Endothelial cell of umbilical vein (primary cell): ENCODE measurements around the gene VPS52. TPM values are rescaled to one million over a fixed set of nuclear protein-coding genes. Genes with fewer than 3 reads are reported as not detected.
A peak's percentile ranks its signal among the peaks of the same experiment; 100 is the strongest.
"Not testable (repeated sequence)": the region's sequence is repeated elsewhere in the genome, so short reads cannot be mapped to it uniquely, and the experiment has no call there.

Source experiments
- BruUV-seq: library from RNA; stranded (reverse); fragments of 400-500 nt; replicated peaks from 2 replicates; lab custom pipeline; 2021; lab: Mats Ljungman, UMichigan
- CTCF ChIA-PET: fragments of 300-600, 350-600 bp; sonication (Branson Sonifier 250); formaldehyde crosslinking; loops from one replicate; lab custom pipeline; 2021; ENCODE audit warnings: antibody characterized with exemption, inconsistent platforms; lab: Charles Lee
- POLR2A ChIA-PET: fragments of 300-600, 350-600 bp; sonication (Branson Sonifier 250); formaldehyde crosslinking; loops from one replicate; lab custom pipeline; 2021; ENCODE audit warnings: antibody characterized with exemption, inconsistent platforms; lab: Charles Lee
- DNase-seq: peaks from one replicate; pipeline ENCODE4 v3.0.0-alpha.2; 2011; ENCODE audit warnings: low read depth, low spot score
- FAIRE-seq: peaks from 2 replicates; lab custom pipeline; 2011; peaks lifted over from hg19 to GRCh38; lab: Jason Lieb, UNC
- H2AFZ ChIP-seq: 2 replicates; pipeline ENCODE4 v1.6.0; 2012; ENCODE audit warnings: low read depth, low read length, control low read depth, inconsistent platforms
- H3K27ac ChIP-seq: 2 replicates; pipeline ENCODE4 v1.5.1; 2011; ENCODE audit warnings: low read depth, mild to moderate bottlenecking, control low read depth, low read length, moderate library complexity; ENCODE audit not compliant: insufficient read depth
- H3K27me3 ChIP-seq, 2 experiments: 2 replicates each; pipeline versions ENCODE4 v1.6.0 to v1.6.1; 2011; ENCODE audit warnings: low read length in 2 of 2, mixed read lengths in 1 of 2; ENCODE audit not compliant: control insufficient read depth in 2 of 2, insufficient read depth in 2 of 2
- H3K36me3 ChIP-seq, 2 experiments: 2 replicates in 1 of 2; 3 replicates in 1 of 2; pipeline ENCODE4 v1.5.1; 2011; ENCODE audit warnings: low read length in 2 of 2, mild to moderate bottlenecking in 1 of 2, moderate library complexity in 1 of 2; ENCODE audit not compliant: control insufficient read depth in 2 of 2, insufficient read depth in 2 of 2; ENCODE audit errors: extremely low read depth in 1 of 2
- H3K4me1 ChIP-seq: 3 replicates; pipeline ENCODE4 v1.5.1; 2011; ENCODE audit warnings: mild to moderate bottlenecking, low read length; ENCODE audit not compliant: control insufficient read depth, insufficient read depth; ENCODE audit errors: extremely low read depth
- H3K4me2 ChIP-seq: 2 replicates; pipeline ENCODE4 v1.6.1; 2011; ENCODE audit warnings: low read length, control low read depth, mixed read lengths; ENCODE audit not compliant: insufficient read depth
- H3K4me3 ChIP-seq, 3 experiments: fragments of 200-600 bp in 1 of 3; sonication (generic), shearing (Covaris generic) in 1 of 3; replicated peaks in 1 of 3; 2 replicates each; pipeline ENCODE4 v1.5.1; 2011 to 2016; ENCODE audit warnings: control low read depth in 3 of 3, low read length in 3 of 3, mild to moderate bottlenecking in 2 of 3, inconsistent platforms in 1 of 3, low read depth in 1 of 3, moderate library complexity in 1 of 3; ENCODE audit not compliant: insufficient read depth in 1 of 3
- H3K79me2 ChIP-seq: 2 replicates; pipeline ENCODE4 v1.6.0; 2012; ENCODE audit warnings: low read length, inconsistent platforms; ENCODE audit not compliant: control insufficient read depth, insufficient read depth
- H3K9ac ChIP-seq: replicated peaks from 2 replicates; pipeline ENCODE3; 2011; ENCODE audit warnings: low read length, control low read depth; ENCODE audit not compliant: insufficient read depth; ENCODE audit errors: extremely low read depth
- H3K9me1 ChIP-seq: replicated peaks from 3 replicates; pipeline ENCODE4 v1.6.0; 2011; ENCODE audit warnings: mild to moderate bottlenecking, low read length; ENCODE audit not compliant: control insufficient read depth, insufficient read depth; ENCODE audit errors: extremely low read depth
- H3K9me3 ChIP-seq: replicated peaks from 2 replicates; pipeline ENCODE4 v1.5.1; 2012; ENCODE audit warnings: low read length, inconsistent platforms; ENCODE audit not compliant: control insufficient read depth, insufficient read depth
- H4K20me1 ChIP-seq: replicated peaks from 2 replicates; pipeline ENCODE3; 2011; ENCODE audit warnings: mild to moderate bottlenecking, low read length; ENCODE audit not compliant: control insufficient read depth, insufficient read depth; ENCODE audit errors: extremely low read depth
- EZH2 ChIP-seq: IDR thresholded peaks from 2 replicates; pipeline ENCODE4 v1.6.1; 2012; ENCODE audit warnings: borderline replicate concordance, low read depth, mild to moderate bottlenecking, moderate library complexity, low read length, inconsistent platforms; ENCODE audit not compliant: severe bottlenecking
- dilution Hi-C: fragments of 300-500 bp; cut with MboI; formaldehyde crosslinking; loops from one replicate; pipeline ENCODE4 v1.15.0; 2019; ENCODE audit warnings: low sequenced_read_pairs; ENCODE audit not compliant: extremely low pct_ligation_motif_present
- intact Hi-C: fragments of 100-400 bp; cut with micrococcal nuclease; formaldehyde crosslinking; loops from one replicate; pipeline ENCODE4 v1.10.0; 2022
- polyA plus RNA-seq, 4 experiments: library from polyadenylated mRNA; depleted of rRNA in 3 of 4; stranded (reverse) in 3 of 4; unstranded in 1 of 4; fragments of >200 nt; gene quantifications; 2 replicates each; pipeline versions ENCODE4 v1.2.1 to v1.2.3, GENCODE V29; 2011 to 2012; ENCODE audit warnings: missing spikeins in 1 of 4
- total RNA-seq: library from RNA; stranded (reverse); gene quantifications from 2 replicates; pipeline ENCODE4 v1.2.3, GENCODE V29; 2021

Gene VPS52
- total and polyA plus RNA-seq, 2 donors (not counting 3 experiments of a cell fraction or from before 2014, with no cell fraction given): 49.2 to 112 TPM

DNA sequence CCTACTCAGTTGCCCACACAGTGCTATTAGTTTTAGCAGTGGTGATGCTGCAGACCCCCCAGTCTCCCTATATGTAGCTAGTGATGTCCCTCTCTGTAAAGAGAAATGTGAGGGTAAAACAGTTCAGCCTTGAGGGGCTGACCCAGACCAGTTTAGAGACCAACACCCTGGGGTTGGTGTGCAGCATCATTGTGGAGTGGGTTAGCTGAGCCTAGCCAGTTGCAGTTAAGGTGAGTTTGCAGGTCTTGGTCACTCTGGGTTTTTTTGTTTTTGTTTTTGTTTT is 4.8 kb upstream of the VPS52 start:
- Histone ChIP-seq H3K4me3 (peak overlapping the region in 2 of 3 experiments; percentile 26 to 53), H3K4me1 (peaks cover 43% of the 10 kb centered on the region), H2AFZ (no peak overlapping the region), H3K9me1 (no peaks in the 10 kb centered on the region), H4K20me1 (peaks cover 5% of the 10 kb centered on the region), H3K27me3 (no peaks in the 10 kb centered on the region), H3K4me2 (peak overlapping the region; percentile 39), H3K79me2 (peaks cover 40% of the 10 kb centered on the region), H3K9me3 (no peaks in the 10 kb centered on the region), H3K27ac (peak overlapping the region; percentile 4), H3K9ac (no peak overlapping the region), H3K36me3 (peaks cover 8 to 37% of the 10 kb centered on the region in 2 experiments)
- FAIRE-seq: peak; percentile 8
- DNase-seq: no peak
- intact Hi-C loops (loop anchor here (2.0 kb wide), 1 partner anchor 36 kb away; no protein-coding TSS in a partner anchor), dilution Hi-C loops (no loop called here)
- ChIA-PET CTCF (interaction anchor here (0.8 to 4.0 kb wide), 8 partner anchors 12 to 149 kb away, joined by 3 to 39 read pairs (median 6); partner anchors contain the start of genes PFDN6, RGL2, TAPBP and WDR46), POLR2A (interaction anchor here (0.6 to 1.0 kb wide), 2 partner anchors 13 to 34 kb away, joined by 4 to 5 read pairs; partner anchors contain the start of genes PFDN6 and WDR46)
- no peak for TF ChIP-seq EZH2
- no TSS peak for BruUV-seq

GRCh38 chr6:33275795-33276580 is 4.3 kb upstream of the VPS52 start:
- dilution Hi-C loops, H3K27me3 ChIP-seq, BruUV-seq, DNase-seq, H3K9ac ChIP-seq, H3K9me3 ChIP-seq, H4K20me1 ChIP-seq, H3K9me1 ChIP-seq, FAIRE-seq, H2AFZ ChIP-seq, H3K27ac ChIP-seq: not testable (repeated sequence)
- H3K36me3 ChIP-seq: peaks cover 8 to 35% of the 10 kb centered on the region in 2 experiments
- ChIA-PET CTCF (interaction anchor here (4.0 kb wide), 1 partner anchor 23 kb away, joined by 39 read pairs; the partner anchor contains the start of gene RGL2), POLR2A (interaction anchor here (0.6 kb wide), 1 partner anchor 35 kb away, joined by 5 read pairs; no protein-coding TSS in a partner anchor)
- peak overlapping the region in 1 of 3 experiments; percentile 26 for H3K4me3 ChIP-seq
- peaks cover 43% of the 10 kb centered on the region for H3K79me2 ChIP-seq
- H3K4me2 ChIP-seq: peak overlapping the region; percentile 97
- peaks cover 45% of the 10 kb centered on the region for H3K4me1 ChIP-seq
- intact Hi-C loops: loop anchor here (2.0 kb wide), 1 partner anchor 37 kb away; no protein-coding TSS in a partner anchor
